ENCODE data around the gene STAMBP.

DNA sequence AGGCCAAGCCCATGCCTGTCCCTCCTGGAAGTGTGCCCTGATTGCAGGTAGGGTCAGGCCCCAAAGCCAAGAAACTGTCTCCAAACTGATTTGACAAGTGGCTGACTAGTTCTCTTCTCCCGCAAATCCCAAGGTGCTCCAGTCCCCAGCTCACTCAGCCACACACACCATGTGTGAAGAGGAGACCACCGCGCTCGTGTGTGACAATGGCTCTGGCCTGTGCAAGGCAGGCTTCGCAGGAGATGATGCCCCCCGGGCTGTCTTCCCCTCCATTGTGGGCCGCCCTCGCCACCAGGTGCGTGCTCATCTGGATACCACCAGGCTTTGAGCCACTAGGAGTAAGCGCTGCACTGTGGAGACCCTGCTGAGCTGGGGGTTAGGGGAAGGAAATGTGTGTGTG, 72.4 kb downstream of the STAMBP start:
- TF ChIP-seq, protein P1, sequence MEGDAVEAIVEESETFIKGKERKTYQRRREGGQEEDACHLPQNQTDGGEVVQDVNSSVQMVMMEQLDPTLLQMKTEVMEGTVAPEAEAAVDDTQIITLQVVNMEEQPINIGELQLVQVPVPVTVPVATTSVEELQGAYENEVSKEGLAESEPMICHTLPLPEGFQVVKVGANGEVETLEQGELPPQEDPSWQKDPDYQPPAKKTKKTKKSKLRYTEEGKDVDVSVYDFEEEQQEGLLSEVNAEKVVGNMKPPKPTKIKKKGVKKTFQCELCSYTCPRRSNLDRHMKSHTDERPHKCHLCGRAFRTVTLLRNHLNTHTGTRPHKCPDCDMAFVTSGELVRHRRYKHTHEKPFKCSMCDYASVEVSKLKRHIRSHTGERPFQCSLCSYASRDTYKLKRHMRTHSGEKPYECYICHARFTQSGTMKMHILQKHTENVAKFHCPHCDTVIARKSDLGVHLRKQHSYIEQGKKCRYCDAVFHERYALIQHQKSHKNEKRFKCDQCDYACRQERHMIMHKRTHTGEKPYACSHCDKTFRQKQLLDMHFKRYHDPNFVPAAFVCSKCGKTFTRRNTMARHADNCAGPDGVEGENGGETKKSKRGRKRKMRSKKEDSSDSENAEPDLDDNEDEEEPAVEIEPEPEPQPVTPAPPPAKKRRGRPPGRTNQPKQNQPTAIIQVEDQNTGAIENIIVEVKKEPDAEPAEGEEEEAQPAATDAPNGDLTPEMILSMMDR (conservative IDR thresholded peaks at IDR 0.05; ENCODE audit: low read depth, low read length): no peak
- no peak for TF ChIP-seq EZH2 (IDR thresholded peaks at IDR 0.05; ENCODE audit: low read length, unreplicated experiment)

Measured in PC-3 (cell line).